Coronary artery (tissue), 2 donors: ENCODE data around the gene KRTAP6-2.

ENCODE experiments used
- DNase-seq: peaks from one replicate; pipeline ENCODE4 v3.0.0-alpha.2; 2017; ENCODE audit warnings: low spot score
- H3K27ac ChIP-seq, 2 donors: fragments of 200-600 bp; sonication (generic); one replicate each; pipeline ENCODE4 v1.5.1; 2016 to 2019
- H3K4me3 ChIP-seq: fragments of 200-600 bp; sonication (generic); 2 replicates; pipeline ENCODE4 v1.5.1; 2016; ENCODE audit warnings: mild to moderate bottlenecking, moderate library complexity
- CTCF ChIP-seq: fragments of 200-600 bp; sonication (generic); IDR thresholded peaks from one replicate; pipeline ENCODE4 v1.5.1; 2019; ENCODE audit warnings: antibody characterized with exemption

Gene KRTAP6-2

DNA sequence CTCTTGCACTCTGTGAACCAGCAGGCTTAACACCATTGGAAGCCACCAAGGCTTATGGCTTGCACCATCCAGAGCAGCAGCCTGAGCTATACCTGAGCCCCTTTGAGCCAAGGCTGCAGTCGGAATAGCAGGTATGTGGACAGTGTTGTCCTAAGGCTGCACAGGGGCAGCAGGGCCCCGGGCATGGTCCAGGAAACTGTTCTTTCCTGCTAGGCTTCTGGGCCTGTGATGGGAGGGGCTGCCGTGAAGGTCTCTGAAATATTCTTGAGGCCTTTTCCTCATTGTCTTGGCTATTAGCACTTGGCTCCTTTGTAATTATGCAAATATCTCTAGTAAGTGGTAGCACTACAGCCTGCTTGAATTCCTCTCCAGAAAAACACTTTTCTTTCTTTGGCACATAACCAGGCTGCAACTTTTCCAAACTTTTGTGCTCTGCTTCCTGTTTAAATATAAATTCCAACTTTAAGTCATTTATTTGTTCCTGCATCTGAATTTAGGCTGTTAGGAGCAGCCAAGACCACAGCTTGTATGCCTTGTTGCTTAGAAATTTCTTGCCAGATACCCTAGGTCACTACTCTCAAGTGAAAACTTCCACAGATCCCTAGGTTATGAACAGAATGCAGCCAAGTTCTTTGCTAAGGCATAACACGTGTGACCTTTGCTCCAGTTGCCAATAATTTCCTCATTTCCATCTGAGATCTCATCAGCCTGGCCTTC, 26.9 kb upstream of the KRTAP6-2 start:
- Histone ChIP-seq H3K4me3 (no peak overlapping the region), H3K27ac (no peak overlapping the region)
- TF ChIP-seq CTCF: no peak
- no peak for DNase-seq

- no peak overlapping the region for H3K4me3 ChIP-seq
- no peak for DNase-seq
- H3K27ac ChIP-seq: no peak overlapping the region
- no peak for TF ChIP-seq CTCF
Observed at GRCh38 chr21:30623362-30623761, 24.7 kb upstream of the KRTAP6-2 start.

GRCh38 chr21:30620522-30620921, 21.8 kb upstream of the KRTAP6-2 start, which contains the start of gene KRTAP20-4:
KRTAP20-4 (plus strand) TSS chr21:30620627.
- H3K4me3 ChIP-seq: no peak within 1 kb of the TSS
- TF ChIP-seq CTCF: no peak
- no peak for DNase-seq
- no peak within 1 kb of the TSS for H3K27ac ChIP-seq

GRCh38 chr21:30620080-30620479, 21.4 kb upstream of the KRTAP6-2 start:
- no peak overlapping the region for H3K4me3 ChIP-seq
- no peak overlapping the region for H3K27ac ChIP-seq
- no peak for TF ChIP-seq CTCF
- DNase-seq: no peak

- DNase-seq: no peak
- Histone ChIP-seq H3K27ac (no peak within 1 kb of the TSS), H3K4me3 (no peak within 1 kb of the TSS)
- no peak for TF ChIP-seq CTCF
Observed at GRCh38 chr21:30616125-30616524, 17.4 kb upstream of the KRTAP6-2 start, which contains the start of gene KRTAP20-1. KRTAP20-1 (plus strand) TSS chr21:30616425; CDS start chr21:30616455, 30 bp downstream.

DNA sequence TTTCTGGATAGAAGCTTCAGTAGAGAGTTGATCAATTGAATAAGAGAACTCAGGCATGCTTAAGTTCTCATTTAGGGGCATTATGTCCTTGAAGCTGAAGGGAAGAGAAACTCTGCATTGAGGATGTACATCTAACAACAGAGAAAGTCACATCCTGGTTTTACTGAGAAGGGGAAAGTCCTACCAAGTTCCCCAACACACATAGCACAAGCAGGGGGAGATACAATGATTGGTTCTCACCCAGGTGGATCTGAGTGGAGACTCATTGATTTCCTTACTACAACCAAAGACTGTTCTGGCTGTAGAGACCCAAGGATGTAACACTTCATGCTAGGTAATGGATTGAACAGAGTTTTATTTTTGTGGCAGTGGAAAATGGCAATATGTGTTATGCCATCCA, 16.5 kb upstream of the KRTAP6-2 start:
- no peak overlapping the region for H3K27ac ChIP-seq
- no peak overlapping the region for H3K4me3 ChIP-seq
- TF ChIP-seq CTCF: no peak
- no peak for DNase-seq

DNA sequence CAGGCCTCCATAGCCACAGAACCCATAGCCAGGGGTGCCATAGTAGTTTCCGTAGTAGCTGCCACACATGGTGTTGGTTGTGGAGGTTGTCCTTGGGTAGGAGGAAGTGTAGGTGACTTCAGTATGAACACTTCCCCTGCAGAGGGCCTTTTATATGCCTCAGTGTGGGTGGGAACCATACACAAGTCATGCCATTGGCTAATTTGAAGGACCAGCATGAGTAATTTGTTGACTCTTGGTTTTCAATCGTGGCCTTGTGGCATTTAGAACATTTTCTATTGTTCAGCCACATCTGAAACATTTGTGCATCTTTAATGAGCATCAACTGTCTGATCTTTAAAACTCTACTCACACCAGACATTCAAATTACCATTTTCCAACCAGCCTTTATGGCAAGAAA, 15.1 kb upstream of the KRTAP6-2 start, which contains the start of gene KRTAP6-1:
Gene KRTAP6-1, minus strand, starts transcription at position 95 of the 400 bp plus-strand sequence. Its CDS starts 26 bp downstream, at position 69.
- H3K4me3 ChIP-seq: no peak within 1 kb of the TSS
- TF ChIP-seq CTCF: no peak
- no peak within 1 kb of the TSS for H3K27ac ChIP-seq
- DNase-seq: no peak
